Measurements from ENCODE around the gene GAR1.

DNA sequence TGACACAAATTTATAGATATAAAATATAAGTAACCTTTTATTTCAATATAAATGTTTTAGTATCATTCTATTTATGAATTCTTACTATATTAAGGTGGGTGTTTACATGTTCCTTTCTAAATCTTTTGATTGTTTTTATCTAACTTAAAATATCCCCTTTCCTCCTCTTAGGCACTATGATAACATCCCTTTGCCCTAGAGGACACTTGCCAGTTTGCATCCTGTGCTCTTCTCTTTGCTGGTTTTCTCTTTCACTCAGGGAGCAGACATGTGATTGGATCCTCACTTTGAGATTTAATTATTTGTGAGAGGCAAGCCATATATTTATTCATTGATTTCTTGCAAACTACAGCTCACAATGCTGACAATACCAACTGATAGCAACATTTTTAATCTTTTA lies 48.6 kb downstream of the GAR1 start:
- TF ChIP-seq, protein P1, sequence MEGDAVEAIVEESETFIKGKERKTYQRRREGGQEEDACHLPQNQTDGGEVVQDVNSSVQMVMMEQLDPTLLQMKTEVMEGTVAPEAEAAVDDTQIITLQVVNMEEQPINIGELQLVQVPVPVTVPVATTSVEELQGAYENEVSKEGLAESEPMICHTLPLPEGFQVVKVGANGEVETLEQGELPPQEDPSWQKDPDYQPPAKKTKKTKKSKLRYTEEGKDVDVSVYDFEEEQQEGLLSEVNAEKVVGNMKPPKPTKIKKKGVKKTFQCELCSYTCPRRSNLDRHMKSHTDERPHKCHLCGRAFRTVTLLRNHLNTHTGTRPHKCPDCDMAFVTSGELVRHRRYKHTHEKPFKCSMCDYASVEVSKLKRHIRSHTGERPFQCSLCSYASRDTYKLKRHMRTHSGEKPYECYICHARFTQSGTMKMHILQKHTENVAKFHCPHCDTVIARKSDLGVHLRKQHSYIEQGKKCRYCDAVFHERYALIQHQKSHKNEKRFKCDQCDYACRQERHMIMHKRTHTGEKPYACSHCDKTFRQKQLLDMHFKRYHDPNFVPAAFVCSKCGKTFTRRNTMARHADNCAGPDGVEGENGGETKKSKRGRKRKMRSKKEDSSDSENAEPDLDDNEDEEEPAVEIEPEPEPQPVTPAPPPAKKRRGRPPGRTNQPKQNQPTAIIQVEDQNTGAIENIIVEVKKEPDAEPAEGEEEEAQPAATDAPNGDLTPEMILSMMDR (IDR thresholded peaks at IDR 0.05) = no peak
- no peak for TF ChIP-seq POLR2A (IDR thresholded peaks at IDR 0.05)
- no peak for TF ChIP-seq POLR2AphosphoS5 (IDR thresholded peaks at IDR 0.05)

All from prostate gland (tissue), 2 donors.